C4-2B (cell line): Measurements from ENCODE around the gene CDK5.

Source experiments
- H3K27ac ChIP-seq: fragments of 450-650 bp; 2 replicates; pipeline ENCODE4 v1.5.1; 2017
- ZFX ChIP-seq: fragments of 450-650 bp; IDR thresholded peaks from 2 replicates; pipeline ENCODE4 v1.6.1; 2017
- TF ChIP-seq, protein P1 (sequence below): fragments of 450-650 bp; conservative IDR thresholded peaks from 2 replicates; pipeline ENCODE4 v1.5.1; 2017; ENCODE audit warnings: mild to moderate bottlenecking

CDK5 gene

DNA sequence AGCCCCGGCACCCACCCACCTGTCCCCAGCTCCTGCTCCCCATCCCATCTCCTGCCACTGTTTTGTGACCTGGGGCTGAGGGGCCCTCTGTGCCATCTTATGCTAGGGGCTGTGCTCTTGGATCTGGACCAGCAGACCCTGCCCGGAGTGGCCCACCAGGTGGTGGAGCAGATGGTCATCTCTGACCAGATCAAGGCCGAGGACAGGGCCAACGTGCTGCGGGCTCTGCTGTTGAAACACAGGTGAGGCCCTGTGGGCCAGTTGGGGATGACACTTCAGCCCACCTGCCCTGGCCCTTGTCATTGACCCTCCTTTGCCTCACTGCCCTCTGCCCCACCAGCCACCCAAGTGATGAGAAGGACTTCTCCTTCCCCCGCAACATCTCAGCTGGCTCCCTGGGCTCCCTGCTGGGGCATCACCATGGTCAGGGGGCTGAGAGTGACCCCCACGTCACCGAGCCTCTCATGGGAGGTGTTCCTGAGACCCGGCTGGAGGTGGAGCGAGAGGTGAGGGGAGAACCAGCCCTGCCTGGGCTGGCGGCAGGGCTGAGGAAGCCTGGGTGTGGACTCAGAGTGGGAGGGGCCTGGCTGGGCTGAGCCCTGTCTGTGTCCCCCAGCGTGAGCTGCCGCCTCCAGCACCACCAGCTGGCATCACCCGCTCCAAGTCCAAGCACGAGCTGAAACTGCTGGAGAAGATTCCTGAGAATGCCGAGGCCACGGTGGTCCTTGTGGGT is 12.3 kb upstream of the CDK5 start:
- TF ChIP-seq ZFX, result no peak
- TF ChIP-seq, protein P1, sequence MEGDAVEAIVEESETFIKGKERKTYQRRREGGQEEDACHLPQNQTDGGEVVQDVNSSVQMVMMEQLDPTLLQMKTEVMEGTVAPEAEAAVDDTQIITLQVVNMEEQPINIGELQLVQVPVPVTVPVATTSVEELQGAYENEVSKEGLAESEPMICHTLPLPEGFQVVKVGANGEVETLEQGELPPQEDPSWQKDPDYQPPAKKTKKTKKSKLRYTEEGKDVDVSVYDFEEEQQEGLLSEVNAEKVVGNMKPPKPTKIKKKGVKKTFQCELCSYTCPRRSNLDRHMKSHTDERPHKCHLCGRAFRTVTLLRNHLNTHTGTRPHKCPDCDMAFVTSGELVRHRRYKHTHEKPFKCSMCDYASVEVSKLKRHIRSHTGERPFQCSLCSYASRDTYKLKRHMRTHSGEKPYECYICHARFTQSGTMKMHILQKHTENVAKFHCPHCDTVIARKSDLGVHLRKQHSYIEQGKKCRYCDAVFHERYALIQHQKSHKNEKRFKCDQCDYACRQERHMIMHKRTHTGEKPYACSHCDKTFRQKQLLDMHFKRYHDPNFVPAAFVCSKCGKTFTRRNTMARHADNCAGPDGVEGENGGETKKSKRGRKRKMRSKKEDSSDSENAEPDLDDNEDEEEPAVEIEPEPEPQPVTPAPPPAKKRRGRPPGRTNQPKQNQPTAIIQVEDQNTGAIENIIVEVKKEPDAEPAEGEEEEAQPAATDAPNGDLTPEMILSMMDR, result no peak
- H3K27ac ChIP-seq, result no peak overlapping the region

DNA sequence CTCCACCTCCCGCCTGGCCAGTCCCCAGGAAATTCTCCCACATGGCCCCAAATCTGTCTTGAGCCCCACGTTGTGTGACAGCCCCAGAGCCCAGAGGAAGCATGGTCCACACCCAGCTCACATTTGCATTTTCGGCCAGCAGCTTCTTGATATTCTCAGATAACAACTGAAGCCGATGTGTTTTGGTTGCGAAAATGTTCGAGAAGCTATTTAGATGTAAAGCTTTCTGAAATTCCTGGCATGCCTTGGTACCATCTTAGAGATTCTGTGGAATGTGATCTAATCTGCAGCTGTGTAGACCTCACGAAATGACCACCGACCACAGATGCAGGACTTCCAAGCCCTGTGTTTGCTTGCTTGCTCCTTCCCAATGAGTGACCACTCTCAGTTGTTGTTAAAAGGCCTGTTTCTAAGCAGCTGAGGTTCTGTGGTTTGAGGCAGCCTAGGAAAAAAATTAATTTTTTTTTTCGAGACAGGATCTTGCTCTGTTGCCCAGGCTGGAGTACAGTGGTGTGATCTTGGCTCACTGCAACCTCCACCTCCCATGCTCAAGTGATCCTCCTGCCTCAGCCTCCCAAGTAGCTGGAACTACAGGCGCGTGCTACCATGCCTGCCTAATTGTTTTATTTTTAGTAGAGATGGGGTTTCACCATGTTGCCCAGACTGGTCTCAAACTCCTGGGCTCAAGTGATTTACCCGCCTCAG is 10.5 kb upstream of the CDK5 start:
- H3K27ac ChIP-seq, result no peak overlapping the region

DNA sequence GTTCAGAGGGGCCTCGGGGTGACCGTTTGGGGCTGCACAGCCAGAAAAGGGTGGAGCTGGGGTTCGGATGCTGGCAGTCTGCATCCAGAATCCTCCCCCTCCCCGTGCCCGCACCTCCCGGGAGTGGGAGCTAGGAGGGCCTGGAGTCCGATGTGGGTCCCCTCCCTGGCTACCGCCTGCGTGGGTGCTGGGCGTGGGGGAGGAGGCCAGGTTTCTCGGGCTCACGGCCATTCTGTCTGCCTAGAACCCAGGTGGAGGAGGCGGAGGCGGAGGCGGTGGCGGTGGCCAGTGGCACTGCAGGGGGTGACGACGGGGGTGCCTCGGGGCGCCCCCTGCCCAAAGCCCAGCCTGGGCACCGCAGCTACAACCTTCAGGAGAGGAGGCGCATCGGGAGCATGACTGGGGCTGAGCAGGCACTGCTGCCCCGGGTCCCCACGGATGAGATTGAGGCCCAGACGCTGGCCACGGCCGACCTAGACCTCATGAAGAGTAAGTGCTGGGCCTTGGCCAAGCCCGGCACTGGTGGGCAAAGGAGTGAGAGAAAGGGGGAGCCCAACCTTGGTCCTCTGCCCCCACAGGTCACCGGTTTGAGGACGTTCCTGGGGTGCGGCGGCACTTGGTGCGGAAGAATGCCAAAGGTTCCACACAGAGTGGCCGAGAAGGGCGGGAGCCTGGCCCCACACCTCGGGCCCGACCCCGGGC is 8.7 kb upstream of the CDK5 start:
- TF ChIP-seq, protein P1, result no peak
- no peak for TF ChIP-seq ZFX
- no peak overlapping the region for H3K27ac ChIP-seq

More for the DNA sequence above, 10.5 kb upstream of the CDK5 start:
- TF ChIP-seq ZFX, result no peak
- TF ChIP-seq, protein P1, result no peak

DNA sequence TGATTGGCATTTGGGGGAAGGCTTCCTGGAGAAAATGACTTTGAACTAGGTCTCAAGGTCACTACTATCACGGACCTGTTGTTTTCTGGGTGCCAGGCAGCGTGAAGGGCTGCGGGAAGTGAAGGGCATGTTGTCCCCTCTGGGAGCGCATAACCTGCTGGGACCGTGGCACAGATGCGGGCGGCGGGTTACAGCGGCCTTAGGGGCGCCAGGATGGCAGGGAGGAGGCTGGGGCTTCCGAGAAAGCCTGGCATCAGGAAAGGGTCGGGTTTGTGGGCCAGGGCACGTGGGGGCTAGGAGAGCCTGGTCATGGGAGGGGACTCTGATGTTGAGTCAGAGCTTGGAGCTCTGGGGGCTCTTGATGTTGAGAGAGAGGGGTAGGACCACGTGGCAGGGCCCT is 7.8 kb upstream of the CDK5 start:
- no peak overlapping the region for H3K27ac ChIP-seq

DNA sequence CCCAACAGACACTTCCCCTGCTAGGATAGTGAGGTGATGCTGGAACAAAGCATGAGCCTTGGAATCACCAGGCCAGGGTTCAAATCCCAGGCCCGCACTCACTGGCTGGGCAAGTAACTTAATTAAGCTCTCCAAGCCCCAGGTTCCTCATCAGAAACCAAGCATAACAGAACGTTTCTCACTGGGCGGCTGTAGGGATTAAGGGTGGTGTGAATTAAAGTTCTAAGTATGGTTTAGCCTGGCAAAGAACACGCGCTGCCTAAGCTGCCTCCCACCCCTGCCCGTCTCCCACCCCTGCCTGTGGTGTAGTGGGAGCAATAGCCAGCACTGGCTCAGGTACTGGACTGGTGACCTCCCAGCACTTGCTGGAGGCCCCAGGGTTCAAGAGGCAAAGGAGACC is 7.3 kb upstream of the CDK5 start:
- no peak overlapping the region for H3K27ac ChIP-seq

More for the DNA sequence above, 7.8 kb upstream of the CDK5 start:
- TF ChIP-seq, protein P1, result no peak
- TF ChIP-seq ZFX, result no peak

DNA sequence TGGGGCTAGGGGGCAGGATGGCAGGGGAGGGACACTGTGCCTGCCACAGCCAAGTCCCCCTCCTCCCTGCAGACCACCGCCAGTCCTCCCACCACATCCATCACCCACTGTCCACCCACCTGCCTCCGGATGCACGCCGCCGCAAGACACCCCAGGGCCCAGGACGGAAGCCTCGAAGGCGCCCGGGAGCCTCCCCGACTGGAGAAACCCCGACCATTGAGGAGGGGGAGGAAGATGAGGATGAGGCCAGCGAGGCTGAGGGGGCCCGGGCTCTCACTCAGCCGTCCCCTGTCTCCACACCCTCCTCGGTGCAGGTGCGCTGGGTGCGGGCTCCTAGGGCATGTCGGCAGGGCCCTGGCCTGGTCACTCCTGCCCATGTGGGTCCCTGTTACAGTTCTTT is 6.8 kb upstream of the CDK5 start:
- no peak overlapping the region for H3K27ac ChIP-seq
- TF ChIP-seq, protein P1, result no peak
- no peak for TF ChIP-seq ZFX

More for the DNA sequence above, 7.3 kb upstream of the CDK5 start:
- TF ChIP-seq, protein P1, result no peak
- TF ChIP-seq ZFX, result no peak

DNA sequence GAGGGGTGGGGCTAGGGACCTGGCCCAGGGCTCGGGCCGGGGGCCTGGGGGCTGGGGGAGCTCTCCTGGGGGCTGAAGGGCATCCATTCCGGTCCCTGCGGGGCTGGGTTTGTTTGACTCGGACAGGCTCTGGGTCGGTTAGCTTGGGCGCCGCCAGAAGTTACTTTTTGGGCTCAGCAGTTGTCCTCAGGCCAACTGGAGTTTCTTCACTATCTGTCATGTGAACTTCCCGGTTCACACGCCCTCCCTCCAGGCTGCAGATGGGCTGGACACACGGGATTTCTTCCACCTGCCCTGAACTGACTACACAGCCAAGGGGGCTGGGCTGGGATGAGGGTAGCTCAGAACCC is 5.5 kb upstream of the CDK5 start:
- no peak overlapping the region for H3K27ac ChIP-seq
- no peak for TF ChIP-seq ZFX
- TF ChIP-seq, protein P1, result no peak
